HG02840 (cell line): ENCODE results near the gene NECTIN4.

ENCODE experiments used
- ATAC-seq: cut with Tn5 transposase; IDR thresholded peaks from one replicate; pipeline ENCODE4 v1.9.1; 2021; ENCODE audit warnings: mild to moderate bottlenecking, moderate library complexity, moderate number of reproducible peaks; ENCODE audit not compliant: unreplicated experiment, low FRiP score

The NECTIN4 gene

DNA sequence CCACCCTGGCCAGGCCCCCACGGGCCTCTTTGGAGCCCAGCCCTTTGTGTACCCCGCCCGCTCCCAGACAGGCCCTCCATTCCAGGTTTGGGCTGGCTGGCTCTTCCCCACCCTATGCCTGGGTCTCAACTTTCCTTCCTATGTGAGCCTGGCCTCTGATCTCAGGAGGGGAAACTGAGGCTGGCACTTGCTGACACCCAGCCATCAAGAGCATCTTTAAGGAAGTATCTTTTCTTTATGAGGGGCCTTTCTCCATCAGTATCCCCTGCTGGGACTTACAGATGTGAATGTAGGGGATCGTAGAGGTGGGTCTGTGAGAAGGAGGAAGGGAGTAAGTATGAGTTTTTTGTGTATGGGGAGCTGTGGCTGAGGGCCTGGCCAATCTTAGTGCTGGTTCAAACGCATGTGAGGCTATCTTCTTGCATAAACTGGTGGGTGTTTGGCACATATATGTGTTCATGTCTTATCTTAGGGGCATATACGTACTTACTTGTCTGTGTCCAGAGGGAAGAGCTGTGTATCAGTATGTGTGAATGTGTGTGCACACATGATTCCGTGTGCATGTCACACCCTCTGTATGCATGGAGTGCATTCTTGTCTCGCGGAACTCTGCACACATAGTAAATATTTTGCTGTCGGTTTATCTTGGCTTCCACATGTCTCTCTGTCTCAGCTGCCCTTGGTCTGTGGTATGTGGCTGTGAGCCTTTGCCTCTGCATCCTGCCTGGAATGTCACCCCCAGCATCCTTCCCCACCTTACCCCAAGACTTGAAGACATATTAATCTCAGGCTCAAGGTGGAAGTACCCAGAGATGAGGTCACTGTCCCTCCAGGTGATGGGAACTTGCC is 5.4 kb downstream of the NECTIN4 start:
- no peak for ATAC-seq

DNA sequence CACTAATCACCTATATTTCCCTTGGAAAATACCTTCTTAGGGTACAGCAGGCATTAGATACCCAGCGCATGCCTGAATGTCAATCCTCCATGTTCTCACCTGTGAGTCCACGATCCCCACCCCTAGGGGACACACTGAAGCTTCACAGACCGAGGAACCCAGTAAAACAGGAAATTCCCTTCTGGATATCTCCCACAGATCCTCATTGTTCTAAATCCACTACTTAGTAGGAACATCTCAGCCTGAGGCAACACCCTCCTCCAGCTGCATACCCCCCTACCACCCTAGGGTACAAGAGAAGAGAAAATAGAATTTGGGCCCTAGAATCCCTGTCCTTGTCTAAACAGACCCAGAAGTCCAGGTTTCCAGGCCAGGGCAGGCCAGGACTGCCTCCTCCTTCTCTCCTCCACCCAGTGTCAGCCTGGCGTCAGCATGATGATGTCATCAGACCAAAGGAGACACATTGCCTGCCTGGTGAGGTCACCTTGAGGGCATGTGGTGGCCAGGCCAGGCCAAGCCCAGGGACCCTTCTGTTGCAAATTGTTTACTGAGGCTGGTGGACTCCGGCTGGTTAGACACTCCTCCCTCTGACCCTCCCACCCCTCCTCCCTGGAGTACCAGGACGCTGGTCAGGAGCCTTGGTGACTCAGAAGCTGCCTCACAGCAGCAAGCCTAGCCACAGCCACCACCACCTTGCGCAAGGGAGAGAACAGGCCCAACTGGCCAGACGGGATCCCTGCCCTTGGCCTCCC is 6.2 kb downstream of the NECTIN4 start:
- no peak for ATAC-seq

DNA sequence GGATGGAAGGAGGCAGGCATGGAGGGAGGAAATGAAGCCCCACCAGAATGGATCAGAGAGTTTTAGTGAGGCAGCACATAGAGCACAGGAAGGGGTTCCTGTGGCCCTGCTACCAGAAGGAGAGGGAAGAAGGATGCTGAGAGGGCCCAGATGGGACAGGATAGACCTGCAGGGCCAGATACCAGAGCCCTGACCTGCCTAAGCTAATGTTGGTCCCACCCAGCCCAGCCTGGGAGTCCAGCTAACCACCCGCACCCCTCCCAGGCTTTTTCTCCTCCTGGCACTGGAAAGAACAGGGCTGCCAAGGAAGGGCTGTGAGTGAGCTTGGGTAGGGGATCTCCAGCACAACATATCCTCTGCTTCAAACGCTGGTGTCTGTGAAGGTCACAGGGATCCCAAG is 6.9 kb downstream of the NECTIN4 start:
- no peak for ATAC-seq

DNA sequence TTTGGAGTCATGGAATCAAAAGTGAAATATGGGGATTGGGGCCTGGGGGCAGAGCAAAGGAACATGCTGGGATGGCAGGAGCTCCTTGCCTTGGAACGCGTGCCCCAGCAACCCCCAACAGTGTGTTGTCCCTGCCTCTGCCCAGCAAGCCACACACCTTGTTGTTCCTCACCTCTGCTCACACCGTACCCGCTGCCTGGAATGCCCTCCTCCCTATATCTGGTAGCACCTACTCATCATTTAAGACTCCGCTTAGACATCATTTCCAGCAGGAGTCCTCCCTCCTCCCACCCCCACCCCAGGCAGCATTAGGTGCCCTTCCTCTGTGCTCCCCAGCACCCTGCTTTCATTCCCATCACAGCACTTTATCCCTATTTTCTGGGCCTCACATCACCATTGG is 7.8 kb downstream of the NECTIN4 start:
- ATAC-seq, result no peak

DNA sequence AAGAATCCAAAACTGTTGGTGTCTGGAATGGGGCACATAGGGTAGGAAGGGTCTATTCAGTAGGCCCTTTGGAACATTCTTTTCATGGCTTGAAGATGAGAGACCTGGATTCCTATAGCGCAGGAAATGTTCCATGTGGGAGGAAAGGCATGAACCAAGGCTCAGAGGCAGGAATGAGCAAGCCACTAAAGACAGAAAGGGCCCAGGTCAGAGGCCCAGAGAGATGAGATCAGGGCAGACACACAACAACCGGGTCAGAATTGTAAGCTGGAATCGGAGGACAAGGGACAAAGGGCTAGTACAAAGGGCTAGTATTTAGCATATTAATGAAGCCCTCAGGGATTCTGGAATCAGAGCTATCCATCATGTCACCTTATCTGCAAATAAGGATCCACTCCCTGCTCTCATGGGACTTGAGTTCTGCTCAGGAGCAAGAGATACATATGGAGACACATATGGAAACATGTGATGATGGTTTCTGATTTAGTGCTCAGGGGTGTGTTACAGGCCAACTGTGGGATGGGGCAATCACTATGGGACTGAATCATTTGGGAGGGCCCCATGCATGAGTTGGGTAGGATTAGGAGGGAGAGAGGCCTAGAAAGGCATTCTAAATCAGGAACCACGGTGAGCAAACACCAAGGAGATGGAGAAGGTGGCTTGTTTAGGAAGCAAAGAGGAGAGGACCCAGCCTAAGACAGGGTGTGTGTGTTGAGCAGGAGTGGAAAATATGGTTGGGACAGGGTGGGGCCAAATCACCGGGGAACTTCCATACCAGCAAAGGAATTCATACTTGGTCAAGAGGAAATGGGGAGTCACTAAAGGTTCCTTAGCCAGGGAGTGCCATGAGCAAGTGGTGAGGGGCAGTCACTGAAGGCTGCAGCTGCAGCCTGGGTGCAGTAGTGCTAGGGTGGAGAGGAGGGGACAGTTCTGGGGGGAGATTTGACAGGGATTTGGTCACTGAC is 8.6 kb downstream of the NECTIN4 start:
- ATAC-seq, result no peak

DNA sequence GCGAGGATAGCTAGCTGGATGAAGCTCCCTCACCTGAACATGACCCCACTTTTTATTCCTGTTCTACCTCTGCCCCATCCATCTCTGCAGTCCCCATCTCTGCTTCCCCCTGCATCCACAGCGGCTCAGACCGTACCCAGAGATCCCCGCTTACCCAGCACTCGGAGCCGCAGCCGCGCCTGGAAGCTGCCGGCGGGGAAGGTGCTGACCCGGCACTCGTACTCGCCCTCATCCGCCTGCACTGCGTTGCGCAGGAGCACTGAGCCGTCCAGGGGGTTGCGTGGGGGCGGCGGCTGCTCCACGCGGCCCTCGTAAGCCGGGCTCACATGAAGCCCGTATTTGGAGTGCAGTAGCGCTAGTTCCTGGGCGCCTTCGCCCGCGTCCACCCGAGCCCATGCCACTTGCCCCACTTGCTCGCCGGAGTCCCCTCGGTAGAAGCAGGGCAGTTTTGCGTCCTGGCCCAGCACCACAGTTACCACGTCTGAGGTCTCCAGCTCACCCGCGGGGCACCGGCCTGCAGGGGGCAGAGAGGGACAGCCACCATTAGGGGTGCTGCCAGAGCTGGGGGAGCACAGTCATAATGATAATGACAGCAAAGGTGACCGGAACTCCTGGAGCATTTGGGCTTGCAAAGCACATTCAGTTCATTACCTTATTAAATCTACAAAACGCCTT is 9.8 kb downstream of the NECTIN4 start:
- no peak for ATAC-seq

DNA sequence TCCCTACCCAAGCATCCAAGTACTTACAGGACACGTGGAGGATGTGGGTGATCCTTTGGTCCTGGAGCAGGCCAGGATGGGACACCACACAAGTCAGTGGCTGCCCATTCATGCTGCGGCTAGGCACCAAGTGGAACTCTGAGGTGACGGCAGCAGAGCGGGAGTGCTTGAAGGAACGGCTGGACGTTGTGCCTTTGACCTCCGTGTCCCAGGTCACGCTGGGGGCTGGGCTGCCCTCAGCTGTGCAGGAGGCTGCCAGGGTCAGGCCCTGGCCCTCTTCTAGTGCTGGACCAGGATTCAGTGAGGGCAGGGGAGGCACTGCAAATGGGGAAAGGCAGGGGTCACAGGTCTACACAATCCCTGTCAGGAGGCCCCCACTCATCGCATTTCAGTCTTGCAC is 11.9 kb downstream of the NECTIN4 start:
- ATAC-seq, result no peak

DNA sequence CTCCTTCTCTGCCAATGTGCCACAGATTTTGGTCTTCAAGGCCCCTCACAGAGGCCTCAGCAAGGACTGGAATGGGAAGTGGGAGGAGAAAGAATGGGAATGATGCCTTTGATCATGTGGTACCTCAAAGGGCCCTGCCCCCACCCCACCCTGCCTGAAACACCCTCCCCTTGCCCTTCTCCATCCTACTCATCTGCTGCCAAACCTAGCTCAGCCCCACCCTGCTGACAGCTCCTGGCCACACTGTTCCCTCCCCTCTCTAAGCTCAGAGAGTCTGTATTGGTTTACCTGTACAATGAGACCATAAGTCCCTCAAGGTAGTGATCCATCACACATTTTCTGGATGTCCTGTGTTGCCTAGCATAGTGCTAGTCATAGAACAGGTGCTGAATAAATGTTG is 12.9 kb downstream of the NECTIN4 start:
- ATAC-seq, result no peak

DNA sequence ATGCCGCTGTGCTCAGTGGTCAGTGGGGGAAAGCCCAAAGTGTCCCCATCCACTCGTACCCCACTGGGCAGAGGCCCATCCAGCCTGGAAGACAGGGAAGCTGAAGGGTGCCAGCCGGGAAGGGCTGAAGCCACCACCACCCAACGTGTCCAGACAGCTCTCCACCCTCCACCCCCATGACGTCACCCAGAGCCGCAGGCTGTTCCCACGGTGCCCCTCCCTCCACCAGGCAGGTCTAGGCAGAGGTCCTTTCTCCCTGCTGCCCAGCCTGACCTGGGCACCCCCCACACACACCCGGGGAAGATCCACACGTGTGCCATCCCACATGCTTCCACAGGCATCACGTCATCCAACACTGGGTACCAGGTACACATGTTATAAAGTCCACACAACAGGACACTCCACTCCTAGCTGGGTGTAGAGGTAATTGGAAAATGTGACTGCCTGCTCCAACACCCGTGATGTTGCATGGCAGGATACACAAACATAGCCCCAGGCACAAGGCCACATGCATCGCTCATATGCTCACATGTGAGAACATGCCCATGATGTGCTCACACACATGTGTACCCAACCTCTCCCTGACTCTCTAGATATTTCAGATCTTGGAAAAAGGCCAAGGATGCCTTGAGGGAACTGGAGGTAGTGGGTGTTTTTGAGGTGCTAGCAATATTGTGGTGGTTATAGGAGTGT is 14.5 kb downstream of the NECTIN4 start:
- no peak for ATAC-seq

DNA sequence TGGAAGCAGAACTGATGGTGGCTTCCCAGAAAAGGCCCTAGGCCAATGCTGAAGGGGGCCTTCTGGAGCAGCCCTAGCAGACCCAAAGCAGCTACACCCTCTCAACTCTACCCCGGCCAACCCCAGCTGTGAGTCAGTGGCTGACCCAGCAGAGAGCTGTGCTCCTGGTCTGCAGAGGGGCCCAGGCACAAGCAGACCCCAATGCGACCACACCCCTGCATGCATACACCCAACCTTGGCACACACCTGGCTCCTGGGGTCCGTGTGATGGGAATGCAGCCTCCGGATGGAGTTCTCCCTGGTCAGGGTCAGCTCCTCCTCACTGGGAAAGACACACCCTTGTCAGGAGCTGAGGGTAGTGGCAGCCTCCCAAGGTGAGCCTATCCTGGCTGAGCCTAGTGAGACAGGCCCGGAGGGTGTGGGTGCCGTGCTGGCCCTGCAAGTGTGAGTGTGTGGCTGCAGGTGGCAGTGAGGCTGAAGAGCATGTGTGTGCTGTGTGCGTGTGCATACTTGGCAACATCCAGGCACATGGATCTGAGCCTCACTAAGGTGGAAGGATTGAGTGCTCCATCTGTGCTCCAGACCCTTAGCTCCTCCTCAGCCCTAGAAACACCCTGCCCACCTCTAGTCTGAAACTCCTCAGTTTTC is 15.8 kb downstream of the NECTIN4 start:
- ATAC-seq, result no peak

DNA sequence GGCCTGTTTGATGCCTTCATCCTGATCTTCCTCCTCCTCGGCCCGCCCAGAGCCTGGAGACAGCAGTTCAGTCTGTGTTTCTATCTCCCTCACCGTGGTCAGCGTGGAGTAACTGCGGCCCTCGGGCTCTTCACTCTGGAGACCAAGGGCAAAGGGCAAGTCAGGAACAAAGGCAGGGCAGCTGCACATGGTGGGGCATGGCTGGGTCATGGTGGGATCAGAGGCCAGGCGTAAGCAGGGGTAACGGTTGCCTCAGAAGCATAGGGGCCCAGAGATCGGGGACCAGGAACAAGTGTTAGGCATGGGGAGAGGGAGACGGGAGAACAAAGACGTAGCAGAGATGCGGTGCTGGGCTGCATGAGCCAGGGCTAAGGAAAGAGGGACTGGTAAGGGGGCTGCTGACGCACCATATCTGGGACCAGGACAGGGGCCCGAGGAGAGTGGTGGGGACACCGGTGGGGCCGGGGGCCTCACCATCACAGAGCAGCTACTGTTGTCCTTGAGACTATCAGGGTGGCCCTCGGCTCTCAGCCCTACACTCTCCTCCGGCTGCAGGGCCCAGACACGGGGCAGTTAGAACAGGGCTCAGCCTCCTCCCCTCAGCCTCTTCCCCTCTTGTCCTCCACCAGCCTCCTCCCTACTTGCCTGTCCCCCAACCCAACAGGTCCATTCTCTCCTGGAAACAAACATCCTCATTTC is 16.5 kb downstream of the NECTIN4 start:
- no peak for ATAC-seq

DNA sequence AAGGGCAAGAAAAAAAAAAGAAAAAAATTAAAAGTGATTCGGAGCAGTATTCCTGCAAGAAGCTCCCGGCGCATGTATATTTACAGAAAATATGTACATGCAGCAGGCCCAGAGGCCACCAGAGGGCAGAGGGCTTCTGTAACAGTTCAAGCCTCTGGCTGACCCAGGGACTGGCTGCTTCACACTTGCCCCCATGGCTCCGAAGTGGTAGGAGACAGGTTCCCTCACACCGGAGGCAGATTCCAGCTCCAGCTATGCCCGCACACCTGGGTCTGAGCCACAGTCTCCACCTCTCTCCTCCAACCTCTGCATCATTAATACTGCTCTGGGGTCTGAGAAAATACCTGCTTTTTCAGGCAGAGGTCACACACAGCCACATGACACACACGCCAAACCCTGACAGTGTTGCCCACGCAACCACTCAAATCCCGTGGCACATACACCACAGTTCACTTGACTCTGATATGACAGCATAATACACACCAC is 17.4 kb downstream of the NECTIN4 start:
- ATAC-seq, result no peak

DNA sequence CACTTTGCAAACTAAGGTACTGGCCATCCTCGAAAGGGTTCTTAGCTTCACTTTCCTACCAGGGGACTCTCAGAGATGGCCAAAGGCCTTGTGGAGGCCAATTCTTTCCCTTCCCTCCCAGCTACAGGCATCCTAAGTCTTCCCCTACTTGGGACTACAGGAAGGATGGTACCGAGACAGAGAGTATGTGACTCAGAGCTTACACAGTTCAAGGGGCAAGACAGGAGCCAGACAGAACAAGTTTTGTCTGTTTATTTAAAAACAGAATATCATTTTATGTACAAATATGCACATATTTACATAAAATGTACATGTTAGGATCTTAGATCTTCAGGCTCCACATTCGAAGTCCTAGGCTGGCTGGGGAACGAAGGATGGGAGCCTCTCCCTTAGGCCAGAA is 18.6 kb downstream of the NECTIN4 start:
- ATAC-seq, result no peak

DNA sequence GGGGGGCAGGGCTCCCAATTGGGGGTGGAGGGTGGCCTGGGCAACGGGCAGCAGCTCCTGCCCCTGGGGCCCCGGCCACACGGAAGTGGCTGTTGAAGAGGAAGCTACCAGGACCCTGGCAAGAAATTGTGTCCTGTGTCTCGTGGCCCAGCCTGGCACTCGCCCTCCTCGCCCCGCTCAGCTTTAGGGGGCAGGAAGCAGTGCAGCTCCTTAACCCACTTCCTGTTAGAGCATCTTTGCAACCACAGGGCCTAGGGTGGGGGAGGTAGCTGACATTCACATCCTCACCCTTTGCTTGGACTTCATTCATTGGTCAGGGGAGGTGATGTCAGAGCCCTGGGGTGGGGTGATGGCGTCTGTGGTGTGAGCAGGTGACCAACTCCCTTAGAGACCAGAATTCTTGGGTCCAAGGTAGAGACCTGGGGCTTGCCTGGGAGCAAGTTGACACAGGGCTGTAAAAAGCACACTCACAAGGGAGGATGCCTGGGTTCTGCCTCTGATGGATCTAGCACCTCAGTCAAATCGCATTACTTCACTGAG is 19.6 kb downstream of the NECTIN4 start, which contains the start of gene ARHGAP30:
ARHGAP30 (minus strand) TSS at position 161 of the 540 bp plus-strand sequence. CDS start 267 bp downstream, outside the sequence.
- ATAC-seq, result peak; percentile 81

DNA sequence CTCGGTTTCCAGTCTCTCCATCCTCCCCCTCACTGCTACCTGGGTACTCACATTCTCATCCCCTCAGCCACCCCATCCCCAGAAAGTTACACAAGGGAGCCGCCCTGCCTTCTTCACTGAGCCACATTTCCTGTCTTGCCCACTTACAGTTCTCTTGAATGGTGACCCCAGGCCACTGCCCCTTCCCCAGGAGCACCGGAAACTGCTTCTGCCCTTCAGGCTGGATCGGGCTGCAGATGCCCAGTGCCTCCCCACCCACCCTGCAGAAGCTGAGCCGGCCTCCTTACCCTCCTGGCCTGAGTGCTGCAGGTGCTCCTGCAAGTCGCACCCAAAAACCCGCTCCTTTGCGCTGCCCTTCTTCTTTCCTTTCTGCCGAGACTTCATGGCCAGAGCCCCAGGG is 20.1 kb downstream of the NECTIN4 start:
- no peak for ATAC-seq

DNA sequence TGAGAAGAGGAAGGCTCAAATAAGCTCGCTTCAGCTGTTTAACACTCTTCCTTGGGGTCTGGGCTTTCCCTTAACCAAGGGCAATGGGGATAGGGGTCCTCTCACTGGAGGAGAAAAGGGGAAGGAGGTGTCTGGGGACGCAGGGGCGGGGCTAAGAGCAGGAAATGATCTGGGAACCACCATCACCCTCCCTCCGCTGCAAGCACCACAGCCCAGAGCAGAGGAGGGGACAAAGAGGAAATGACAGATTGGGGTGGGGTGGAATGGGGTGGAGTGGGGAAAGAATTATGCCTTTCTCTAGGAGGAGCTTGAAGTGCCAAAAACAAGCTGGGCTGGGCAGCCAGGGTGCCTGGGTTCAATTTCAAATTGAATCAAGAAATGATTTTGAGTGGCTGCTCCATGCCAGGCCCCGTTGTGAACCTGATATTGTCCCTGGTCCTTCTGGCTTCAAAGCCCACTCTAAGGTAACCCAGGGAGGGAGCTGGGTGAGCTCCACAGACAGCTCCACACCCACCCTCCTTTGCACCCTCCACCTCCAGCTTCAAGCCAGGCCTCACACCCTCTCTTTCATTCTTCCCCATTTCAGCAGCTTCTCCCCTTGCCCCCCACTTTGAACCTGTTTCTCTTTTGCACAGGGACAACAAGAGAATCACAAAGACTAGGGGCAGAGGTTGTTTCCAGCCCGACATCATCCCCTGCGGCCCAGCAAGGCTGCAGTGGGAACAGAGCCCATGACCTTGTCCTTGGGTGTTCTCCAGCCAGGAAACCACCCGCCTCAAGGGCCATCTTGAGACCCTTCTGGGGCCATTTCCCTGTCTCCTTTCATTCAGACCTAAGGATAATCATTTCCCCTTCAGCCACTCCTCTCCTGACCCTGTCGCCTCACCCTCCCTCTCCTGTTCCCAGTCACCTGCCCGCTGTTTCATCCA is 20.8 kb downstream of the NECTIN4 start:
- peak; percentile 45 for ATAC-seq

DNA sequence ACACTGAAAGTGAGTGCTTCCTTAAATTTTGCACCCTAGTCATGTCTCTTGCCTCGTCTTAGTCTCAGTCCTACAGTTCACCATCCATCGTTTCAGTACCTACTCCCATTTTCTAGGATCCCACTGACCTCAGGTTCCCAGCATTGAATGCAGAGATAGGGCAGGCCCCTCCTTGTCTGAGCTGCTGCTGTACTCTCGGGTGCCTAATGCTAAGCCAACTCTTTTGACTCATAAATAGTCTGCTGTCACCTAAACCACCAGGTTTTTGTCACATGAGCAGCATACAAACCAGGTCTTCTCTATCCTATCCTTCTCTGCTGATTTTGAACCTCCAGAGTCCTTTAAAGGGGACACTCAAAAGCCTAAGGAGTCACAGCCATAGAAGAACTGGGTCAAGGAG is 22.7 kb downstream of the NECTIN4 start:
- no peak for ATAC-seq
